Mesothelial cell of epicardium (in vitro differentiated cells): ENCODE measurements around the gene GRAP2. TPM values are rescaled to one million over a fixed set of nuclear protein-coding genes. Genes with fewer than 3 reads are reported as not detected.

Source experiments
- DNase-seq, 2 experiments: peaks; one replicate each; pipeline ENCODE4 v3.0.0; 2021; ENCODE audit warnings: low spot score in 2 of 2; ENCODE audit not compliant: unreplicated experiment in 2 of 2
- H3K27ac Mint-ChIP-seq: 2 replicates; pipeline ENCODE4 v1.8.0; 2021; ENCODE audit warnings: mixed read lengths
- H3K27me3 Mint-ChIP-seq: 2 replicates; pipeline ENCODE4 v1.8.0; 2021; ENCODE audit warnings: low read depth, mixed read lengths
- H3K36me3 Mint-ChIP-seq: 2 replicates; pipeline ENCODE4 v1.8.0; 2021; ENCODE audit warnings: mixed read lengths
- H3K4me1 Mint-ChIP-seq: 2 replicates; pipeline ENCODE4 v1.8.0; 2021; ENCODE audit warnings: mixed read lengths
- H3K4me3 Mint-ChIP-seq: 2 replicates; pipeline ENCODE4 v1.8.0; 2021; ENCODE audit warnings: mild to moderate bottlenecking, moderate library complexity, mixed read lengths
- H3K9me3 Mint-ChIP-seq: 2 replicates; pipeline ENCODE4 v1.8.0; 2021; ENCODE audit warnings: mixed read lengths
- total RNA-seq: library from RNA; stranded (reverse); gene quantifications from 3 replicates; pipeline ENCODE4 v1.2.1, GENCODE V29; 2021
- TF ChIP-seq, protein P1 (sequence below): fragments of 200-600 bp; sonication (generic); IDR thresholded peaks from one replicate; pipeline ENCODE4 v1.5.0; 2021; ENCODE audit warnings: antibody characterized with exemption; ENCODE audit not compliant: unreplicated experiment

Gene GRAP2
- total RNA-seq, 1 donor from 2014 or later = not detected

DNA sequence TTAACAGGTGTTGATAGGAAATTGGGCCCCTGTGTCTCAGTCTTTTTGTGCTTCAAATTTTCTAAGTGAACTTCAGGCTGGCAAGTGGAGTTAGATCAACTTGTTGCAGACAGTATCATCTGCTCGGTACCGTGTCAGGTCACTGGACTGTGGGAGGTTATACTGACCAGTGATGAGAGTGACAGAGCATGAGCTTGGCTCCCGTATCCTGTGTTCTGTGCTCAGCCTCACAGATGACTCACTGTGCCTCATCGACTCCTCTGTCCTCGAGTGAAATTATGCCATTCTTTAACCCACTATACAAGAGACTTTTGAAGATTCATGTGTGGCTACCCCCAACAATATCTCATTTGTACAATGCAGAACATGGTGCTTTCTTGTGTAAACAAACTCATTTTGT, 7.9 kb downstream of the GRAP2 start:
- Mint-ChIP-seq H3K27me3 (peaks cover 56% of the 10 kb centered on the region), H3K4me1 (no peaks in the 10 kb centered on the region), H3K4me3 (no peak overlapping the region), H3K9me3 (no peaks in the 10 kb centered on the region), H3K36me3 (no peaks in the 10 kb centered on the region), H3K27ac (no peak overlapping the region)
- no peak for DNase-seq
- TF ChIP-seq, protein P1, sequence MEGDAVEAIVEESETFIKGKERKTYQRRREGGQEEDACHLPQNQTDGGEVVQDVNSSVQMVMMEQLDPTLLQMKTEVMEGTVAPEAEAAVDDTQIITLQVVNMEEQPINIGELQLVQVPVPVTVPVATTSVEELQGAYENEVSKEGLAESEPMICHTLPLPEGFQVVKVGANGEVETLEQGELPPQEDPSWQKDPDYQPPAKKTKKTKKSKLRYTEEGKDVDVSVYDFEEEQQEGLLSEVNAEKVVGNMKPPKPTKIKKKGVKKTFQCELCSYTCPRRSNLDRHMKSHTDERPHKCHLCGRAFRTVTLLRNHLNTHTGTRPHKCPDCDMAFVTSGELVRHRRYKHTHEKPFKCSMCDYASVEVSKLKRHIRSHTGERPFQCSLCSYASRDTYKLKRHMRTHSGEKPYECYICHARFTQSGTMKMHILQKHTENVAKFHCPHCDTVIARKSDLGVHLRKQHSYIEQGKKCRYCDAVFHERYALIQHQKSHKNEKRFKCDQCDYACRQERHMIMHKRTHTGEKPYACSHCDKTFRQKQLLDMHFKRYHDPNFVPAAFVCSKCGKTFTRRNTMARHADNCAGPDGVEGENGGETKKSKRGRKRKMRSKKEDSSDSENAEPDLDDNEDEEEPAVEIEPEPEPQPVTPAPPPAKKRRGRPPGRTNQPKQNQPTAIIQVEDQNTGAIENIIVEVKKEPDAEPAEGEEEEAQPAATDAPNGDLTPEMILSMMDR = no peak

DNA sequence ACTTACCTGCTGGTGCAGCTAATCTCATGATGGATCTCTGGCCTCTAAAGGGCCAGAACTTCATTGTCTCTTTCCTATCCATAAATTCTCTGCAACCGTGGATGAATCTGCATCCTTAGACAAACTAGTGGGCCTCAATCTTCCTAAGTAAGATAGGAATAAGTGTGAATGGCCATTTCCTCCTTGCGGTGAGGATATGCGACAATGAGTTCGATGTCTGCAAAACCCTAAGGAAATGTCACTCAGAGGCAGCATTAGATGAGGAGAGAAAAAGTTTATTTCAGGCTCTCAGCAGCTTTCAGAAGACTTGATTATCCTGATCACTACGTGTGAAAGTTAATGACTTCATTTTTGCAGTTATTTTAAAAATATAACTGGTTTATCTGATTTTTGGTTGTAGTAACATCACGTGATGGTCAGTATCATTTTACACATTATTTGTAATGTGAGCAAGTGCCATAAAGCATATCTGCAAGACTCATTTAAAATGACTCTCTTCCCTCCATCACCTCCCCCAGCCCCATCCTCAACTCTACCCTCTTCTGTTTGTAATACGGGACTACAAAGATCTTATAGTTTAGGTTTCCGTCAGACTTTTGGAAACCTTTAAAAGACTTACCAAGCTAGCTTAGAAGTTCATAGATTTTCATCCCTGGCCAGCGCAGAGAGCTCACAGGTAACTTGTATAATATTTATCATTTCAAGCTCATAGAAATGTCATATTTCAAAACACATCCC, 10.2 kb downstream of the GRAP2 start:
- peaks cover 54% of the 10 kb centered on the region for H3K27me3 Mint-ChIP-seq
- no peak for DNase-seq
- no peaks in the 10 kb centered on the region for H3K36me3 Mint-ChIP-seq
- TF ChIP-seq, protein P1 = no peak
- no peak overlapping the region for H3K4me3 Mint-ChIP-seq
- no peaks in the 10 kb centered on the region for H3K4me1 Mint-ChIP-seq
- no peak overlapping the region for H3K27ac Mint-ChIP-seq
- H3K9me3 Mint-ChIP-seq = no peaks in the 10 kb centered on the region

DNA sequence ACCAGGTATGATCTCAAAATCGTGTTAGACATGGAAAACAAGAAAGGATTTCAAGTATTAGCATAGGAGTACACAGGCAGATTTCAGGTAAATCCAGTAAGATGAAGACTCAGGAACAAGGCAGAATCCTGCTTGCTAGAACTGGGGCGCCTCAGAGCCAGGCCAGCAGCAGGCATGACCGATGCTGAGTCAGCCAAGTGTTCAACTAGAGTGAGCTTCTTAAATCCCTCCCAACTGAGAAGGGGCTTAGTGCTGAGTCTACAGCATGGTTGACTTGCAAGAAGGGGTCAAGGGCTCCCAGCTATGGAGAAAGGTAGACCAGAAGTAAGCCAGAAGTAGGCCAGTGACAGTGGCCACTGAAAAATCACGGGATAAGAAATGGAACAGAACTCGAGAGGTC, 12.4 kb downstream of the GRAP2 start:
- Mint-ChIP-seq H3K27me3 (peaks cover 49% of the 10 kb centered on the region), H3K36me3 (no peaks in the 10 kb centered on the region), H3K4me1 (peaks cover 12% of the 10 kb centered on the region), H3K27ac (no peak overlapping the region), H3K9me3 (no peaks in the 10 kb centered on the region), H3K4me3 (no peak overlapping the region)
- DNase-seq = no peak
- TF ChIP-seq, protein P1 = no peak

DNA sequence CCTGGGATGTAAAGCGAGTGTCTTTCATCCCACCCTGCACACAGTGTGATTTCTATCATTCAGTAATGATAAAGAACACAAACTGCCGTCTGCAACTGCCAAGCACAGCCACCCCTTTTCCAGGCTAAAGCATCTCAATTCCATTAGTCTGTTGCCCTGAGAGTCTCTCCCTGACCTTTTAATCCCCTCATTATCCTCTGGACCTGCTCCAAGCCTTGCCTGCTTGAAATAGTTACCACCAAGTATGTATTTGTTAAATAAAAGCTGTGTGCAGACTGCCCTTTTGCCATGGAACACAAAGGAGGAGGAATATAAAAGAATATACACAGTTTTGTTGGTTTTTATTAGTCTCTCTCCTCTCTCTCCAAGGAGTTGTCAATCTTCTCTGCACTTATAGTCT, 13.0 kb downstream of the GRAP2 start:
- H3K27me3 Mint-ChIP-seq = peaks cover 43% of the 10 kb centered on the region
- H3K4me3 Mint-ChIP-seq = no peak overlapping the region
- no peak for DNase-seq
- H3K9me3 Mint-ChIP-seq = no peaks in the 10 kb centered on the region
- no peak overlapping the region for H3K27ac Mint-ChIP-seq
- H3K4me1 Mint-ChIP-seq = peaks cover 12% of the 10 kb centered on the region
- no peaks in the 10 kb centered on the region for H3K36me3 Mint-ChIP-seq
- TF ChIP-seq, protein P1 = no peak

DNA sequence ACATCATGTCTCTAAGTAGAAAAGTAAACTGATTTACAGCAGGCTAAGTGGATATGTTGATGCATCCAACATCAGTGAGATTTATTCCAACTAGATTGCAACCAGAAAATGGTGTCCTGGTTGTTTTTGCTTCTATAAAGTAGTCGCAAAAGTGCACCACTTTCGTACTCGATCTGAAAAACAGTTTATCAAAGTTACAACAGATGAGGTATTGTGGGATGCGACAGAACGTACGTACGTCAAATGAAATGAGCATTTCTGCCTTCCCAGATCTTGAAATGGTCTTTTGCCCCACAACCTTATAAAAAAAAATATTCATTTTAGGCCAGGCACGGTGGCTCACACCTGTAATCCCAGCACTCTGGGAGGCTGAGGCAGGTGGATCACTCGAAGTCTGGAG, 13.7 kb downstream of the GRAP2 start:
- Mint-ChIP-seq H3K36me3 (no peaks in the 10 kb centered on the region), H3K27me3 (peaks cover 38% of the 10 kb centered on the region), H3K4me3 (no peak overlapping the region), H3K27ac (no peak overlapping the region), H3K9me3 (no peaks in the 10 kb centered on the region), H3K4me1 (peaks cover 12% of the 10 kb centered on the region)
- no peak for DNase-seq
- TF ChIP-seq, protein P1 = no peak
